Stimulated activated CD4-positive, alpha-beta T cell treated with anti-CD3 and anti-CD28 coated beads, Interleukin-4, amount 100 ng/mL, for 48 hours (primary cell): Measurements from ENCODE around the gene CYB561D2.

ENCODE experiments used
- DNase-seq, 2 donors: peaks; one replicate each; pipeline ENCODE4 v3.0.0-alpha.2; 2020; ENCODE audit warnings: low read depth in 2 of 2

CYB561D2 gene

GRCh38 chr3:50390508-50391224 lies 40.0 kb downstream of the CYB561D2 start:
- no peak for DNase-seq

- no peak for DNase-seq
Measured at GRCh38 chr3:50392101-50392715, 41.5 kb downstream of the CYB561D2 start.

- no peak for DNase-seq
Measured at GRCh38 chr3:50393061-50393460, 42.4 kb downstream of the CYB561D2 start.

- DNase-seq = no peak
Measured at GRCh38 chr3:50395070-50395860, 44.6 kb downstream of the CYB561D2 start.

- DNase-seq = no peak
Measured at GRCh38 chr3:50396502-50396901, 45.8 kb downstream of the CYB561D2 start.

- no peak for DNase-seq
Measured at GRCh38 chr3:50401978-50402595, 51.4 kb downstream of the CYB561D2 start.
